GM12801 (cell line): ENCODE measurements around the gene ACSM2B.

ENCODE experiments used
- TF ChIP-seq, protein P1 (sequence below): IDR thresholded peaks from one replicate; pipeline ENCODE4 v1.5.1; 2011; ENCODE audit warnings: control low read depth; ENCODE audit not compliant: insufficient read length; ENCODE audit errors: extremely low read depth

The ACSM2B gene

DNA sequence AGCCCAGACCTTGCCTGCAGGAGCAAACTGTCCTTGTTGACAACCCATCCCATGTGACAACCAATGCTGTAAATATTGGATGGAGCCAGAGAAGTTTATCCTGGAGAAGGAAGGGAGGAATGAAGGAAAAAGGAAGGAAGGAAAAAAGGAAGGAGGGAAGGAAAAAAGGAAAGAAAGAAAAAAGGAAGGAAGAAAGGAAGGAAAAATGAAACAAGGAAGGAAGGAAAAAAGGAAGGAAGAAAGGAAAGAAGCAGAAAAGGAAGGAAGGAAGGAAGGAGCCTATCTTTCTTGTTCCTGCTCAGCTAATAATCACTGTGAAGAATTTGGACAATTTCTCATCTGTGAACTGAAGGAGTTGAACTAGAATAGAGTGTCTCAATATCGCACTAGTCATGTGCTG is 56.1 kb downstream of the ACSM2B start:
- TF ChIP-seq, protein P1, sequence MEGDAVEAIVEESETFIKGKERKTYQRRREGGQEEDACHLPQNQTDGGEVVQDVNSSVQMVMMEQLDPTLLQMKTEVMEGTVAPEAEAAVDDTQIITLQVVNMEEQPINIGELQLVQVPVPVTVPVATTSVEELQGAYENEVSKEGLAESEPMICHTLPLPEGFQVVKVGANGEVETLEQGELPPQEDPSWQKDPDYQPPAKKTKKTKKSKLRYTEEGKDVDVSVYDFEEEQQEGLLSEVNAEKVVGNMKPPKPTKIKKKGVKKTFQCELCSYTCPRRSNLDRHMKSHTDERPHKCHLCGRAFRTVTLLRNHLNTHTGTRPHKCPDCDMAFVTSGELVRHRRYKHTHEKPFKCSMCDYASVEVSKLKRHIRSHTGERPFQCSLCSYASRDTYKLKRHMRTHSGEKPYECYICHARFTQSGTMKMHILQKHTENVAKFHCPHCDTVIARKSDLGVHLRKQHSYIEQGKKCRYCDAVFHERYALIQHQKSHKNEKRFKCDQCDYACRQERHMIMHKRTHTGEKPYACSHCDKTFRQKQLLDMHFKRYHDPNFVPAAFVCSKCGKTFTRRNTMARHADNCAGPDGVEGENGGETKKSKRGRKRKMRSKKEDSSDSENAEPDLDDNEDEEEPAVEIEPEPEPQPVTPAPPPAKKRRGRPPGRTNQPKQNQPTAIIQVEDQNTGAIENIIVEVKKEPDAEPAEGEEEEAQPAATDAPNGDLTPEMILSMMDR: no peak

DNA sequence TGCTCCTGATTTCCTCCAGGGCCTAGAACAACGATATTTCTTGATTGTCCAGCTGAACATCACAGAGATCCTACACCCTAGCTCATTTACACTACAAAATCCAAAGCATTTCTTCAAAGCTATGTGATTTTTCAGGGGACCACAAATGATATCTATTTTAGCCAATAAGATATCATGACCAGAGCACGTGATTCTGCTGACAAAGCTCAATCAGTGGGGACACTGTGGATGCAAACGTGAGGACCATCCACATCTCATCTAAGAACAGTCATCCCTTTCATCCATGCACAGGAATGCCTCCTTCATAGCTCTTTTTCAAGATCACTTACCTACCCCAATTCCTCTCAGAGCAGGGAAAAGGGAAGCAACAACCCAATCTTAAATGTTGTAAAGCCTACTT is 56.9 kb downstream of the ACSM2B start:
- TF ChIP-seq, protein P1: no peak

GRCh38 chr16:20517149-20517548 is 59.0 kb downstream of the ACSM2B start:
- TF ChIP-seq, protein P1: no peak

DNA sequence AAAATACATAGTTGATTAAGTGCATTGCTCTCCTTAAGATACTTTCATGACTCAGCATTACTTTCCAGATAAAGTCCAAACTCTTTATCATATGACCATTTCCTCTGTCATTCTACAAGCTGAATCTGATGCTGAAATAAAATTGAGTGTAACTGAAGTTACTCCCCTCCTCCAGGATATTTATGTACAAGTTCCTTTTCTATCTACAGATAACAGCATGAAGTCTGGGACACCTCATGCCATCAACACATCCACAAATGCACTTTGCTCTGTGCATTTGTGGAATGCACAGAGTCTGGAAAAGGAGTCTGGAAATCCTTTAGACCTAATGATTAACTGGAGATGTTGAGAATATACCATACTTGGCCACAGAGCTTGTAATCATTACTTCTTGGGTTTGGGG is 60.5 kb downstream of the ACSM2B start:
- TF ChIP-seq, protein P1: no peak

GRCh38 chr16:20510323-20510722 is 65.8 kb downstream of the ACSM2B start:
- TF ChIP-seq, protein P1: no peak

GRCh38 chr16:20507280-20507679 is 68.9 kb downstream of the ACSM2B start:
- TF ChIP-seq, protein P1: no peak

DNA sequence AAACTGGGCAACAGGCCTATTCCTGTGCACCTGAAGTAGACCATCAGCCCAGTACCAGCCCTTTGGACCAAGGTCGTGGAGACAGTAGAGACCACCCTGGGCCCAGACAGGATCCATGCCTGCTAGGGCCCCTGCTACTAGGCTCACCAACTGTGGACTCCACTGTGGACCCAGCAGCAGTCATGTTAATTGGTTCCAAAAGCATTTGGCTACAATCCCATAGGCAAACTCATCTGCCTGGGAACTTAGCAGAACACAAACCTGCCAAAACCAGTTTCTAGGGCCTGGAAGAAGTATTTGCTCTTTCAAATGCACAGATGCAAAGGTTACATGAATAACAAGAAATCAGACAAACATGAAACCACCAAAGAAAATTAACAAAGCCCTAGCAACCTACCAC is 71.7 kb downstream of the ACSM2B start:
- TF ChIP-seq, protein P1: no peak
